ENCODE measurements around the gene ISLR.

The ISLR gene

GRCh38 chr15:74188216-74188615 is 14.7 kb downstream of the ISLR start:
- ChIA-PET POLR2A (no interaction called here), CTCF (no interaction called here)
- no peaks in the 10 kb centered on the region for H3K9me3 ChIP-seq (ENCODE audit: control extremely low read depth in 1 of 5, control insufficient read depth in 4 of 5, insufficient read depth in 2 of 5, low read depth in 1 of 5, low read length in 4 of 5)
- peaks cover 0 to 4% (median 0%) of the 10 kb centered on the region in 5 experiments for H3K27me3 ChIP-seq (replicated peaks in 2 of 5; ENCODE audit: control insufficient read depth in 4 of 5, insufficient read depth in 5 of 5, low read length in 4 of 5)
- H3K4me3 ChIP-seq (ENCODE audit: control insufficient read depth in 1 of 7, extremely low read depth in 1 of 7, insufficient read depth in 4 of 7, low read depth in 2 of 7, low read length in 6 of 7) = no peak overlapping the region
- 93% methylated on average over 11 of the region's 11 CpGs for WGBS (ENCODE audit: insufficient coverage)
- no peaks in the 10 kb centered on the region for H3K36me3 ChIP-seq (ENCODE audit: control insufficient read depth in 4 of 4, insufficient read depth in 4 of 4, low read length in 3 of 4)
- H3K27ac ChIP-seq (ENCODE audit: insufficient read depth in 1 of 2, low read depth in 1 of 2, low read length in 2 of 2, poor library complexity in 1 of 2, severe bottlenecking in 2 of 2) = no peak overlapping the region
- no peak for DNase-seq
- no peaks in the 10 kb centered on the region for H3K4me1 ChIP-seq (ENCODE audit: control extremely low read depth in 1 of 4, control insufficient read depth in 4 of 4, insufficient read depth in 4 of 4, low read length in 3 of 4)

- H3K27ac ChIP-seq (ENCODE audit: insufficient read depth in 1 of 2, low read depth in 1 of 2, low read length in 2 of 2, poor library complexity in 1 of 2, severe bottlenecking in 2 of 2) = no peak overlapping the region
- H3K27me3 ChIP-seq (replicated peaks in 2 of 5; ENCODE audit: control insufficient read depth in 4 of 5, insufficient read depth in 5 of 5, low read length in 4 of 5) = peaks cover 0 to 2% (median 0%) of the 10 kb centered on the region in 5 experiments
- H3K4me1 ChIP-seq (ENCODE audit: control extremely low read depth in 1 of 4, control insufficient read depth in 4 of 4, insufficient read depth in 4 of 4, low read length in 3 of 4) = peaks cover 0 to 17% (median 3%) of the 10 kb centered on the region in 4 experiments
- ChIA-PET CTCF (interaction anchor here (1.9 kb wide), 1 partner anchor 13 kb away, joined by 4 read pairs; no protein-coding TSS in a partner anchor), POLR2A (no interaction called here)
- H3K9me3 ChIP-seq (ENCODE audit: control extremely low read depth in 1 of 5, control insufficient read depth in 4 of 5, insufficient read depth in 2 of 5, low read depth in 1 of 5, low read length in 4 of 5) = no peaks in the 10 kb centered on the region
- 90% methylated on average over 3 of the region's 3 CpGs for WGBS (ENCODE audit: insufficient coverage)
- DNase-seq = no peak
- H3K36me3 ChIP-seq (ENCODE audit: control insufficient read depth in 4 of 4, insufficient read depth in 4 of 4, low read length in 3 of 4) = no peaks in the 10 kb centered on the region
- no peak overlapping the region for H3K4me3 ChIP-seq (ENCODE audit: control insufficient read depth in 1 of 7, extremely low read depth in 1 of 7, insufficient read depth in 4 of 7, low read depth in 2 of 7, low read length in 6 of 7)
Measured at GRCh38 chr15:74191798-74192197, 18.3 kb downstream of the ISLR start.

GRCh38 chr15:74192751-74193150 is 19.2 kb downstream of the ISLR start:
- Histone ChIP-seq H3K36me3 (ENCODE audit: control insufficient read depth in 4 of 4, insufficient read depth in 4 of 4, low read length in 3 of 4) (no peaks in the 10 kb centered on the region), H3K9me3 (ENCODE audit: control extremely low read depth in 1 of 5, control insufficient read depth in 4 of 5, insufficient read depth in 2 of 5, low read depth in 1 of 5, low read length in 4 of 5) (no peaks in the 10 kb centered on the region), H3K27ac (ENCODE audit: insufficient read depth in 1 of 2, low read depth in 1 of 2, low read length in 2 of 2, poor library complexity in 1 of 2, severe bottlenecking in 2 of 2) (no peak overlapping the region), H3K4me3 (ENCODE audit: control insufficient read depth in 1 of 7, extremely low read depth in 1 of 7, insufficient read depth in 4 of 7, low read depth in 2 of 7, low read length in 6 of 7) (no peak overlapping the region), H3K4me1 (ENCODE audit: control extremely low read depth in 1 of 4, control insufficient read depth in 4 of 4, insufficient read depth in 4 of 4, low read length in 3 of 4) (peaks cover 0 to 17% (median 3%) of the 10 kb centered on the region in 4 experiments), H3K27me3 (replicated peaks in 2 of 5; ENCODE audit: control insufficient read depth in 4 of 5, insufficient read depth in 5 of 5, low read length in 4 of 5) (peaks cover 0 to 2% (median 0%) of the 10 kb centered on the region in 5 experiments)
- POLR2A ChIA-PET = no interaction called here
- 78% methylated on average over 3 of the region's 5 CpGs for WGBS (ENCODE audit: insufficient coverage)
- CTCF ChIA-PET = interaction anchor here (1.9 kb wide), 1 partner anchor 12 kb away, joined by 4 read pairs; no protein-coding TSS in a partner anchor
- no peak for DNase-seq

- no peak for DNase-seq
- POLR2A ChIA-PET = no interaction called here
- 98% methylated on average over 4 of the region's 4 CpGs for WGBS (ENCODE audit: insufficient coverage)
- Histone ChIP-seq H3K4me3 (ENCODE audit: control insufficient read depth in 1 of 7, extremely low read depth in 1 of 7, insufficient read depth in 4 of 7, low read depth in 2 of 7, low read length in 6 of 7) (no peak overlapping the region), H3K9me3 (ENCODE audit: control extremely low read depth in 1 of 5, control insufficient read depth in 4 of 5, insufficient read depth in 2 of 5, low read depth in 1 of 5, low read length in 4 of 5) (no peaks in the 10 kb centered on the region), H3K27me3 (replicated peaks in 2 of 5; ENCODE audit: control insufficient read depth in 4 of 5, insufficient read depth in 5 of 5, low read length in 4 of 5) (peaks cover 0 to 2% (median 0%) of the 10 kb centered on the region in 5 experiments), H3K4me1 (ENCODE audit: control extremely low read depth in 1 of 4, control insufficient read depth in 4 of 4, insufficient read depth in 4 of 4, low read length in 3 of 4) (peaks cover 0 to 17% (median 3%) of the 10 kb centered on the region in 4 experiments), H3K36me3 (ENCODE audit: control insufficient read depth in 4 of 4, insufficient read depth in 4 of 4, low read length in 3 of 4) (no peaks in the 10 kb centered on the region), H3K27ac (ENCODE audit: insufficient read depth in 1 of 2, low read depth in 1 of 2, low read length in 2 of 2, poor library complexity in 1 of 2, severe bottlenecking in 2 of 2) (no peak overlapping the region)
- CTCF ChIA-PET = no interaction called here
Measured at GRCh38 chr15:74193299-74193718, 19.8 kb downstream of the ISLR start.

GRCh38 chr15:74193905-74194304 is 20.4 kb downstream of the ISLR start:
- H3K27me3 ChIP-seq (replicated peaks in 2 of 5; ENCODE audit: control insufficient read depth in 4 of 5, insufficient read depth in 5 of 5, low read length in 4 of 5) = no peaks in the 10 kb centered on the region
- ChIA-PET POLR2A (no interaction called here), CTCF (no interaction called here)
- H3K4me3 ChIP-seq (ENCODE audit: control insufficient read depth in 1 of 7, extremely low read depth in 1 of 7, insufficient read depth in 4 of 7, low read depth in 2 of 7, low read length in 6 of 7) = no peak overlapping the region
- H3K4me1 ChIP-seq (ENCODE audit: control extremely low read depth in 1 of 4, control insufficient read depth in 4 of 4, insufficient read depth in 4 of 4, low read length in 3 of 4) = peaks cover 0 to 17% (median 3%) of the 10 kb centered on the region in 4 experiments
- H3K9me3 ChIP-seq (ENCODE audit: control extremely low read depth in 1 of 5, control insufficient read depth in 4 of 5, insufficient read depth in 2 of 5, low read depth in 1 of 5, low read length in 4 of 5) = no peaks in the 10 kb centered on the region
- no peak overlapping the region for H3K27ac ChIP-seq (ENCODE audit: insufficient read depth in 1 of 2, low read depth in 1 of 2, low read length in 2 of 2, poor library complexity in 1 of 2, severe bottlenecking in 2 of 2)
- no peaks in the 10 kb centered on the region for H3K36me3 ChIP-seq (ENCODE audit: control insufficient read depth in 4 of 4, insufficient read depth in 4 of 4, low read length in 3 of 4)
- DNase-seq = no peak
- 58% methylated on average over 6 of the region's 6 CpGs for WGBS (ENCODE audit: insufficient coverage)

GRCh38 chr15:74194572-74195559 is 21.4 kb downstream of the ISLR start:
- POLR2A ChIA-PET = interaction anchor here (1.2 kb wide), 1 partner anchor 60 kb away, joined by 5 read pairs; no protein-coding TSS in a partner anchor
- H3K4me1 ChIP-seq (ENCODE audit: control extremely low read depth in 1 of 4, control insufficient read depth in 4 of 4, insufficient read depth in 4 of 4, low read length in 3 of 4) = peaks cover 0 to 17% (median 3%) of the 10 kb centered on the region in 4 experiments
- no peaks in the 10 kb centered on the region for H3K36me3 ChIP-seq (ENCODE audit: control insufficient read depth in 4 of 4, insufficient read depth in 4 of 4, low read length in 3 of 4)
- 94% methylated on average over 12 of the region's 13 CpGs for WGBS (ENCODE audit: insufficient coverage)
- DNase-seq = peak in 2 of 3 donors; percentile 15 to 20
- no peak overlapping the region for H3K27ac ChIP-seq (ENCODE audit: insufficient read depth in 1 of 2, low read depth in 1 of 2, low read length in 2 of 2, poor library complexity in 1 of 2, severe bottlenecking in 2 of 2)
- H3K4me3 ChIP-seq (ENCODE audit: control insufficient read depth in 1 of 7, extremely low read depth in 1 of 7, insufficient read depth in 4 of 7, low read depth in 2 of 7, low read length in 6 of 7) = no peak overlapping the region
- H3K27me3 ChIP-seq (replicated peaks in 2 of 5; ENCODE audit: control insufficient read depth in 4 of 5, insufficient read depth in 5 of 5, low read length in 4 of 5) = no peaks in the 10 kb centered on the region
- CTCF ChIA-PET = interaction anchor here (0.7 to 1.1 kb wide), 2 partner anchors 13 to 112 kb away, joined by 3 to 5 read pairs; no protein-coding TSS in a partner anchor
- H3K9me3 ChIP-seq (ENCODE audit: control extremely low read depth in 1 of 5, control insufficient read depth in 4 of 5, insufficient read depth in 2 of 5, low read depth in 1 of 5, low read length in 4 of 5) = no peaks in the 10 kb centered on the region

GRCh38 chr15:74196175-74196574 is 22.7 kb downstream of the ISLR start:
- no peaks in the 10 kb centered on the region for H3K27me3 ChIP-seq (replicated peaks in 2 of 5; ENCODE audit: control insufficient read depth in 4 of 5, insufficient read depth in 5 of 5, low read length in 4 of 5)
- H3K4me3 ChIP-seq (ENCODE audit: control insufficient read depth in 1 of 7, extremely low read depth in 1 of 7, insufficient read depth in 4 of 7, low read depth in 2 of 7, low read length in 6 of 7) = no peak overlapping the region
- H3K27ac ChIP-seq (ENCODE audit: insufficient read depth in 1 of 2, low read depth in 1 of 2, low read length in 2 of 2, poor library complexity in 1 of 2, severe bottlenecking in 2 of 2) = no peak overlapping the region
- ChIA-PET POLR2A (no interaction called here), CTCF (interaction anchor here (0.6 kb wide), 2 partner anchors 52 to 67 kb away, joined by 3 read pairs; no protein-coding TSS in a partner anchor)
- 94% methylated on average over 7 of the region's 7 CpGs for WGBS (ENCODE audit: insufficient coverage)
- no peaks in the 10 kb centered on the region for H3K9me3 ChIP-seq (ENCODE audit: control extremely low read depth in 1 of 5, control insufficient read depth in 4 of 5, insufficient read depth in 2 of 5, low read depth in 1 of 5, low read length in 4 of 5)
- peaks cover 0 to 28% (median 3%) of the 10 kb centered on the region in 4 experiments for H3K4me1 ChIP-seq (ENCODE audit: control extremely low read depth in 1 of 4, control insufficient read depth in 4 of 4, insufficient read depth in 4 of 4, low read length in 3 of 4)
- no peak for DNase-seq
- H3K36me3 ChIP-seq (ENCODE audit: control insufficient read depth in 4 of 4, insufficient read depth in 4 of 4, low read length in 3 of 4) = no peaks in the 10 kb centered on the region

All from common myeloid progenitor, CD34-positive (primary cell).